ENCODE results near the gene B4GALT2. TPM values are rescaled to one million over a fixed set of nuclear protein-coding genes. Genes with fewer than 3 reads are reported as not detected.

B4GALT2 gene
- total RNA-seq, 4 donors from 2014 or later: 21.4 to 51.4 (median 41.0) TPM

DNA sequence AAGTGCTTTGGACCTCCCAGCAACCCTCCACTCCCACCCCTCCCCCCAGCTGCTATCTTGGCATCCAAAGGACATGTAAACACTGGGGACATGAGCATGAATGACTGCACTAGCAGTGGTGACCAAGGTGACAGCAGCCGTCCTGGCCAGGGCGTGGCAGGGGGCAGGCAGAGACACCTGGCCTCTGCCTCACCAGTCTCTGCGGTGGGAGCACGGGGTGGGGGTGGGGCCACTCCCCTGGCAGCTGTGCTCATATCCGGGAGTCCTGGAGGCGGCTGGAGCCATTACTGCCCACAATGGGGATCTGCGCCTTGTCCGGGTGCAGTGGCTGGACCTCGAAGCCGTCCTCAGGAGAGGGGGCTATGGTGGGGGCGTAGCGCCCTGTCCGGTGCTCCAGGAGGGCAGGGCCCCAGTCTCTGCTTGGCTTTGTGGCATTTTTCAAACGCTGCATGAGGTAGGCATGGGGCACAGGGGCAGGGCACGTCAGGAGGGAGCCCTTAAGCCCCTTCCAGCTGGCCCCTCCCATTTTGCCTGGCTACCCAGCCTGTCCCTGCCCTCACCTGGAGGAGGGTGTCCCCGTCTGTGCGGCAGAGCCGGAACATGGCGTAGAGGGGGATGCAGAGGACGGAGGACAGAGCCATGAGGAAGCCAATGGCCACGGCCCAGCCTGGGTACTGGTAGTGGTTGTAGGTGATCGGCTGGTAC lies 18.4 kb downstream of the B4GALT2 start:
- whole genome bisulfite sequencing: 92% methylated on average over 7 of the region's 22 CpGs
- peaks cover 8% of the 10 kb centered on the region for H3K4me1 ChIP-seq
- H3K36me3 ChIP-seq: peaks cover 28% of the 10 kb centered on the region
- no peak for DNase-seq (ENCODE audit: low spot score in 2 of 2)
- TF ChIP-seq POLR2A (IDR thresholded peaks at IDR 0.05) (no peak), EP300 (IDR thresholded peaks at IDR 0.05) (no peak), POLR2AphosphoS5 (IDR thresholded peaks at IDR 0.05) (no peak)
- TF ChIP-seq, protein P1, sequence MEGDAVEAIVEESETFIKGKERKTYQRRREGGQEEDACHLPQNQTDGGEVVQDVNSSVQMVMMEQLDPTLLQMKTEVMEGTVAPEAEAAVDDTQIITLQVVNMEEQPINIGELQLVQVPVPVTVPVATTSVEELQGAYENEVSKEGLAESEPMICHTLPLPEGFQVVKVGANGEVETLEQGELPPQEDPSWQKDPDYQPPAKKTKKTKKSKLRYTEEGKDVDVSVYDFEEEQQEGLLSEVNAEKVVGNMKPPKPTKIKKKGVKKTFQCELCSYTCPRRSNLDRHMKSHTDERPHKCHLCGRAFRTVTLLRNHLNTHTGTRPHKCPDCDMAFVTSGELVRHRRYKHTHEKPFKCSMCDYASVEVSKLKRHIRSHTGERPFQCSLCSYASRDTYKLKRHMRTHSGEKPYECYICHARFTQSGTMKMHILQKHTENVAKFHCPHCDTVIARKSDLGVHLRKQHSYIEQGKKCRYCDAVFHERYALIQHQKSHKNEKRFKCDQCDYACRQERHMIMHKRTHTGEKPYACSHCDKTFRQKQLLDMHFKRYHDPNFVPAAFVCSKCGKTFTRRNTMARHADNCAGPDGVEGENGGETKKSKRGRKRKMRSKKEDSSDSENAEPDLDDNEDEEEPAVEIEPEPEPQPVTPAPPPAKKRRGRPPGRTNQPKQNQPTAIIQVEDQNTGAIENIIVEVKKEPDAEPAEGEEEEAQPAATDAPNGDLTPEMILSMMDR (IDR thresholded peaks at IDR 0.05): no peak
- no peak overlapping the region for H3K4me3 ChIP-seq
- H3K27ac ChIP-seq: no peak overlapping the region
- H3K27me3 ChIP-seq: no peaks in the 10 kb centered on the region
- no peaks in the 10 kb centered on the region for H3K9me3 ChIP-seq

DNA sequence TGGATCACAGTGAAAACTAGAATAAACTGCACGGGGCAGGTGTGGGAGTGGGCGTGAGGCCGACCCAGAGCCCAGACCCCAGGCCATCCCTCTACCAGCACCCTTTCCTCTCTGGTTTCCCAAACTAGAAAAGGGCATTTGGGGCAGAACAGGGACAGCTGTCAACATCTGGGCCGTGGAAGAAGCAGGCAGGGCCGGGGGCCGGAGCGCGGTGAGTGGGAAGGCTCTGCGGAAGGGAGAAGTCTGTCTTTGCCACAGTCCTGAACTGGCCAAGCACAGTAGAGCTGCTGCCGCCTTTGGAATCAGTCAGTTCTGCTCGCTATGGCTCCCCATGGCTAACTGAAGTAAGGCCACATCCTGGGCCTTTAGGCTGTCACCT lies 19.0 kb downstream of the B4GALT2 start:
- WGBS: 93% methylated on average over 10 of the region's 11 CpGs
- Histone ChIP-seq H3K9me3 (no peaks in the 10 kb centered on the region), H3K36me3 (peaks cover 29% of the 10 kb centered on the region), H3K4me3 (no peak overlapping the region), H3K27me3 (no peaks in the 10 kb centered on the region), H3K4me1 (peaks cover 6% of the 10 kb centered on the region), H3K27ac (no peak overlapping the region)
- no peak for DNase-seq (ENCODE audit: low spot score in 2 of 2)
- TF ChIP-seq EP300 (IDR thresholded peaks at IDR 0.05) (no peak), POLR2AphosphoS5 (IDR thresholded peaks at IDR 0.05) (no peak), POLR2A (IDR thresholded peaks at IDR 0.05) (no peak)
- TF ChIP-seq, protein P1 (IDR thresholded peaks at IDR 0.05): no peak

DNA sequence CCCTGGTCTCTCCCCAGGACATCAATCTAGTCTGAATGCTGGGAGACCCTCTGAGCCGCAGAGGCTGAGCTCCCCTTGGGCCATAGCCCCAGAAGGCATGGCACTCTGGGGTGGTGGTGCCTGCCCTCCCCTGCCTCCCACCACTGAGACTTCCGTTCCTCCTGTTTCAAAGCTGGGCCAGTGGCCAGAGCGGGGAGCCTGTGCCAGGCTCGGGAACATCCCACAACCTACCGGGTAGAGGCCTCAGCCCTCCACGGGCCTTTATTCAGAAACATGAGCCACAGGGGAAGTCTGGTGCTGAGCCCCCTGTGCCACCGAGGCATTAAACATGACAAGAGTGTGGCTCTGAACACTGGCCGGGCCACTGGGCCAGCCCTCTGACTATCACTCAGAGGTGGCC lies 20.4 kb downstream of the B4GALT2 start:
- WGBS: 57% methylated on average over 7 of the region's 8 CpGs
- Histone ChIP-seq H3K27me3 (no peaks in the 10 kb centered on the region), H3K27ac (no peak overlapping the region), H3K36me3 (peaks cover 29% of the 10 kb centered on the region), H3K4me3 (no peak overlapping the region), H3K4me1 (peaks cover 6% of the 10 kb centered on the region), H3K9me3 (no peaks in the 10 kb centered on the region)
- TF ChIP-seq, protein P1 (IDR thresholded peaks at IDR 0.05): no peak
- TF ChIP-seq EP300 (IDR thresholded peaks at IDR 0.05) (no peak), POLR2A (IDR thresholded peaks at IDR 0.05) (no peak), POLR2AphosphoS5 (IDR thresholded peaks at IDR 0.05) (no peak)
- no peak for DNase-seq (ENCODE audit: low spot score in 2 of 2)

DNA sequence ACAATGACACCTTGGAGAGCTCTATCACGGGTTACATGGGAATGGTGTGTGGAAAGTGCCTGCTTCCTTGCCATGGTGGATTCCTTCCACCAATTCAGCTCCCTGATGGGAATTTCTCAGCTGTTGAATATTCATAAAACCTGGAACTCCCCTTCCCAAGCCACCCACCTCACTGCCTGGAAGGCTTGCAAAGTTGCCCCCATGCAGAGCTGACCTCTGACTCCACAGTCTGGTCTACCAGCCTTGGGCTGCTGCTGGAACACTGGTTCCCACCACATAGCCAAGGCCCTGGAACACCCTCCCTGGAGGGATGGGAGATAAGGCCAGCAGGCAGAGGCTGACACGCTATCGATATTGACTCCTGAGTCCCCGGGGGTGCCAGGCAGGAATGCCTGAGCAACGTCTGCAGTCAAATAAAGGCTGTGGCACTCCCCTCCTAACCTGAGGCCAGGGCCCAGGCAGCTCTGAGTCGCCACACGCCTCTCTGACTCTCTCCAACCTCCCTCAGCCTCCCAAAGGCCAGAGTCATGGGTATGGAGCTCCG lies 21.2 kb downstream of the B4GALT2 start:
- H3K27me3 ChIP-seq: no peaks in the 10 kb centered on the region
- no peak for DNase-seq (ENCODE audit: low spot score in 2 of 2)
- H3K36me3 ChIP-seq: peaks cover 29% of the 10 kb centered on the region
- TF ChIP-seq POLR2AphosphoS5 (IDR thresholded peaks at IDR 0.05): no peak
- TF ChIP-seq EP300 (IDR thresholded peaks at IDR 0.05): no peak
- TF ChIP-seq POLR2A (IDR thresholded peaks at IDR 0.05): no peak
- TF ChIP-seq, protein P1 (IDR thresholded peaks at IDR 0.05): no peak
- H3K4me3 ChIP-seq: no peak overlapping the region
- H3K4me1 ChIP-seq: peaks cover 6% of the 10 kb centered on the region
- H3K27ac ChIP-seq: no peak overlapping the region
- WGBS: 74% methylated on average over 2 of the region's 8 CpGs
- H3K9me3 ChIP-seq: no peaks in the 10 kb centered on the region

DNA sequence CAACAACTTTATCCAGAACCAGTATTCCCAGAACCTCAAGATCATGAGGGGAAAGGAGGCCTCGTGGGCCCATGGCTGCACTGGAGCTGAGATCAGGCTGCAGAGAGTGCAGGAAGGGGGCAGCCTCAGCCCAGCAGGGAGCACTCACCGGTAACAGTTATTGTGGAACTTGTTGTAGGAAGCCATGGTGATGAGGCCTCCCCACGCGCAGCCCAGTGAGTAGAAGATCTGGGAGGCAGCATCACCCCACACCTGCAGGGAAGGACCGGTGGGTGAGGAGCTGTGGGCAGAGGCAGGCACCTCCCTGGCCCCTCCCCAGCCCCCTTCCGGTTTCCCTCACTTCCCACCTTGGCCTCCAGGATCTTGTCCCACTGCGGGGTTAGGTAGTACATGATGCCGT lies 23.2 kb downstream of the B4GALT2 start:
- H3K27ac ChIP-seq: no peak overlapping the region
- WGBS: 77% methylated on average over 8 of the region's 8 CpGs

More for the DNA sequence above, 23.2 kb downstream of the B4GALT2 start:
- Histone ChIP-seq H3K27me3 (no peaks in the 10 kb centered on the region), H3K4me1 (peaks cover 5% of the 10 kb centered on the region), H3K9me3 (no peaks in the 10 kb centered on the region), H3K36me3 (peaks cover 30% of the 10 kb centered on the region), H3K4me3 (no peak overlapping the region)
- TF ChIP-seq, protein P1 (IDR thresholded peaks at IDR 0.05): no peak
- TF ChIP-seq POLR2A (IDR thresholded peaks at IDR 0.05) (no peak), EP300 (IDR thresholded peaks at IDR 0.05) (no peak)
- no peak for DNase-seq (ENCODE audit: low spot score in 2 of 2)
